Measurements from ENCODE around the gene SCYGR3. TPM values are rescaled to one million over a fixed set of nuclear protein-coding genes. Genes with fewer than 3 reads are reported as not detected.

The SCYGR3 gene
- total RNA-seq, 1 experiment from 2014 or later, result not detected

DNA sequence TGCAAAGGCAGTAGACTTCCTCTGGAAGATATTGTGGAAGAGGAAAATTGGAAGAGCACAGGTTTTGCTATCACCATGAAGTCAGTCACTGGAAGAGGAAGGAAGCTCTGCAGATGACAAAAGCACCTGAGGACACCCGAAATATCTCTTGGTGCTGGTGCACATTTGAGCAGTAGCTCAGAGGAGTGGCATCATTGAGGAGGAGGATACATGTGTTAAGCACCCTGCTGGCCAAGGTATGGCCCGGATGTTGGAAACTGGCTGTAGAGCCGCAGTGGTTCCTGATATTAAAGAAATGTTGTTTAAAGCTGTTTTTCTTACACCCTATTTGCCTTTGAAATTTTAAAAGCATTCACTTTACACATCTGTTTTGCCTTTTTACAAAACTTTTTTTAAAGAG lies 48.6 kb downstream of the SCYGR3 start:
- WGBS (ENCODE audit: extremely low coverage, insufficient read length, low lambda C conversion rate), result no CpG with 5 or more reads among the region's 3 CpGs
- Histone ChIP-seq H2AFZ (ENCODE audit: low read length) (no peak overlapping the region), H3K18ac (ENCODE audit: insufficient read length, low read depth, low read length) (no peak overlapping the region), H3K27ac (ENCODE audit: insufficient read length, low read depth, low read length) (no peak overlapping the region), H4K8ac (replicated peaks; ENCODE audit: insufficient read length, low read depth, low read length) (no peak overlapping the region), H3K79me2 (ENCODE audit: insufficient read depth, low read length) (no peaks in the 10 kb centered on the region), H2BK5ac (ENCODE audit: insufficient read length, low read length) (no peak overlapping the region), H3K9me3 (ENCODE audit: control insufficient read depth, low read depth, low read length) (no peaks in the 10 kb centered on the region), H3K4ac (ENCODE audit: low read depth, low read length) (no peak overlapping the region), H3K4me2 (ENCODE audit: insufficient read depth, insufficient read length, low read length) (no peak overlapping the region), H2AK5ac (ENCODE audit: insufficient read length, low read length) (no peak overlapping the region), H3K9ac (ENCODE audit: extremely low read depth, insufficient read length, low read length) (no peak overlapping the region), H2BK15ac (ENCODE audit: low read depth, low read length) (no peak overlapping the region), H2BK12ac (ENCODE audit: insufficient read length, low read depth, low read length) (no peak overlapping the region), H4K20me1 (ENCODE audit: control insufficient read depth, insufficient read depth, insufficient read length) (no peaks in the 10 kb centered on the region), H3K14ac (ENCODE audit: insufficient read depth, low read length) (no peak overlapping the region), H3K4me1 (ENCODE audit: insufficient read depth, low read length) (no peaks in the 10 kb centered on the region), H3K56ac (ENCODE audit: insufficient read length, low read depth, low read length) (no peak overlapping the region), H4K5ac (ENCODE audit: insufficient read length, low read depth, low read length) (no peak overlapping the region), H2BK120ac (ENCODE audit: low read depth, low read length, poor library complexity, severe bottlenecking) (no peak overlapping the region), H3K23me2 (ENCODE audit: insufficient read length, low read depth, low read length, poor library complexity, severe bottlenecking) (no peaks in the 10 kb centered on the region), H3K27me3 (ENCODE audit: insufficient read depth, low read length) (no peaks in the 10 kb centered on the region), H2BK20ac (ENCODE audit: low read depth, low read length, poor library complexity, severe bottlenecking) (no peak overlapping the region), H3K79me1 (ENCODE audit: insufficient read depth, low read depth, low read length, poor library complexity, severe bottlenecking) (no peaks in the 10 kb centered on the region), H4K91ac (ENCODE audit: insufficient read length, low read depth, low read length) (no peak overlapping the region), H3T11ph (ENCODE audit: low read length) (no peak overlapping the region), H3K23ac (ENCODE audit: insufficient read length, low read depth, low read length) (no peak overlapping the region)
- no peaks in the 10 kb centered on the region for H3K27me3 Mint-ChIP-seq (ENCODE audit: low read depth)
- peaks cover 3 to 7% of the 10 kb centered on the region in 2 experiments; a peak in 2 of 4 replicates for H3K4me1 Mint-ChIP-seq
- no peaks in the 10 kb centered on the region for H3K9me3 Mint-ChIP-seq
- no peaks in the 10 kb centered on the region for H3K36me3 Mint-ChIP-seq (ENCODE audit: insufficient read depth in 1 of 3, low read depth in 3 of 3)
- peak overlapping the region in 1 of 3 experiments; percentile 60; a peak in 2 of 7 replicates for H3K27ac Mint-ChIP-seq
- DNase-seq, result no peak
- TF ChIP-seq, protein P1, sequence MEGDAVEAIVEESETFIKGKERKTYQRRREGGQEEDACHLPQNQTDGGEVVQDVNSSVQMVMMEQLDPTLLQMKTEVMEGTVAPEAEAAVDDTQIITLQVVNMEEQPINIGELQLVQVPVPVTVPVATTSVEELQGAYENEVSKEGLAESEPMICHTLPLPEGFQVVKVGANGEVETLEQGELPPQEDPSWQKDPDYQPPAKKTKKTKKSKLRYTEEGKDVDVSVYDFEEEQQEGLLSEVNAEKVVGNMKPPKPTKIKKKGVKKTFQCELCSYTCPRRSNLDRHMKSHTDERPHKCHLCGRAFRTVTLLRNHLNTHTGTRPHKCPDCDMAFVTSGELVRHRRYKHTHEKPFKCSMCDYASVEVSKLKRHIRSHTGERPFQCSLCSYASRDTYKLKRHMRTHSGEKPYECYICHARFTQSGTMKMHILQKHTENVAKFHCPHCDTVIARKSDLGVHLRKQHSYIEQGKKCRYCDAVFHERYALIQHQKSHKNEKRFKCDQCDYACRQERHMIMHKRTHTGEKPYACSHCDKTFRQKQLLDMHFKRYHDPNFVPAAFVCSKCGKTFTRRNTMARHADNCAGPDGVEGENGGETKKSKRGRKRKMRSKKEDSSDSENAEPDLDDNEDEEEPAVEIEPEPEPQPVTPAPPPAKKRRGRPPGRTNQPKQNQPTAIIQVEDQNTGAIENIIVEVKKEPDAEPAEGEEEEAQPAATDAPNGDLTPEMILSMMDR (conservative IDR thresholded peaks at IDR 0.05), result no peak
- no peak overlapping the region for H3K4me3 Mint-ChIP-seq
